Activated T-helper 17 cell treated with anti-CD3 and anti-CD28 coated beads, Interleukin-2, amount 50 U/mL, for 72 hours (primary cell): Measurements from ENCODE around the gene STH. TPM values are rescaled to one million over a fixed set of nuclear protein-coding genes. Genes with fewer than 3 reads are reported as not detected.
"Not testable (repeated sequence)": the region's sequence is repeated elsewhere in the genome, so short reads cannot be mapped to it uniquely, and the experiment has no call there.

Source experiments
- ATAC-seq: fragments of 150-1000 bp; cut with Tn5 transposase; replicated peaks from 2 replicates; pipeline ENCODE4 v1.10.0; 2021; ENCODE audit warnings: mild to moderate bottlenecking, moderate library complexity
- H3K27ac Mint-ChIP-seq: one replicate; pipeline ENCODE4 v1.8.0; 2022; ENCODE audit warnings: mixed read lengths
- H3K27me3 Mint-ChIP-seq: one replicate; pipeline ENCODE4 v1.8.0; 2022; ENCODE audit warnings: mixed read lengths
- H3K36me3 Mint-ChIP-seq: one replicate; pipeline ENCODE4 v1.8.0; 2022; ENCODE audit warnings: low read depth, mild to moderate bottlenecking, mixed read lengths
- H3K4me1 Mint-ChIP-seq: one replicate; pipeline ENCODE4 v1.8.0; 2022; ENCODE audit warnings: mixed read lengths
- H3K4me3 Mint-ChIP-seq: one replicate; pipeline ENCODE4 v1.8.0; 2022; ENCODE audit warnings: mild to moderate bottlenecking, mixed read lengths
- H3K9me3 Mint-ChIP-seq: one replicate; pipeline ENCODE4 v1.8.0; 2022; ENCODE audit warnings: mixed read lengths
- total RNA-seq, 2 donors: library from RNA; stranded (reverse); gene quantifications; one replicate each; pipeline ENCODE4 v1.2.3, GENCODE V29; 2022

Gene STH
- total RNA-seq = not detected

DNA sequence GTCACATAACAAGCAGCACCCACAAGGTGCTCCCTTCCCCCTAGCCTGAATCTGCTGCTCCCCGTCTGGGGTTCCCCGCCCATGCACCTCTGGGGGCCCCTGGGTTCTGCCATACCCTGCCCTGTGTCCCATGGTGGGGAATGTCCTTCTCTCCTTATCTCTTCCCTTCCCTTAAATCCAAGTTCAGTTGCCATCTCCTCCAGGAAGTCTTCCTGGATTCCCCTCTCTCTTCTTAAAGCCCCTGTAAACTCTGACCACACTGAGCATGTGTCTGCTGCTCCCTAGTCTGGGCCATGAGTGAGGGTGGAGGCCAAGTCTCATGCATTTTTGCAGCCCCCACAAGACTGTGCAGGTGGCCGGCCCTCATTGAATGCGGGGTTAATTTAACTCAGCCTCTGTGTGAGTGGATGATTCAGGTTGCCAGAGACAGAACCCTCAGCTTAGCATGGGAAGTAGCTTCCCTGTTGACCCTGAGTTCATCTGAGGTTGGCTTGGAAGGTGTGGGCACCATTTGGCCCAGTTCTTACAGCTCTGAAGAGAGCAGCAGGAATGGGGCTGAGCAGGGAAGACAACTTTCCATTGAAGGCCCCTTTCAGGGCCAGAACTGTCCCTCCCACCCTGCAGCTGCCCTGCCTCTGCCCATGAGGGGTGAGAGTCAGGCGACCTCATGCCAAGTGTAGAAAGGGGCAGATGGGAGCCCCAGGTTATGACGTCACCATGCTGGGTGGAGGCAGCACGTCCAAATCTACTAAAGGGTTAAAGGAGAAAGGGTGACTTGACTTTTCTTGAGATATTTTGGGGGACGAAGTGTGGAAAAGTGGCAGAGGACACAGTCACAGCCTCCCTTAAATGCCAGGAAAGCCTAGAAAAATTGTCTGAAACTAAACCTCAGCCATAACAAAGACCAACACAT lies at the start of gene STH:
Gene STH (plus strand): TSS at position 264 of the 913 bp plus-strand sequence. CDS start 30 bp downstream, at position 294.
- no peaks in the 10 kb centered on the region for H3K36me3 Mint-ChIP-seq
- H3K27ac Mint-ChIP-seq = no peak within 1 kb of the TSS
- no peaks in the 10 kb centered on the region for H3K4me1 Mint-ChIP-seq
- no peaks in the 10 kb centered on the region for H3K9me3 Mint-ChIP-seq
- H3K4me3 Mint-ChIP-seq = no peak within 1 kb of the TSS
- ATAC-seq = no peak
- H3K27me3 Mint-ChIP-seq = no peaks in the 10 kb centered on the region

DNA sequence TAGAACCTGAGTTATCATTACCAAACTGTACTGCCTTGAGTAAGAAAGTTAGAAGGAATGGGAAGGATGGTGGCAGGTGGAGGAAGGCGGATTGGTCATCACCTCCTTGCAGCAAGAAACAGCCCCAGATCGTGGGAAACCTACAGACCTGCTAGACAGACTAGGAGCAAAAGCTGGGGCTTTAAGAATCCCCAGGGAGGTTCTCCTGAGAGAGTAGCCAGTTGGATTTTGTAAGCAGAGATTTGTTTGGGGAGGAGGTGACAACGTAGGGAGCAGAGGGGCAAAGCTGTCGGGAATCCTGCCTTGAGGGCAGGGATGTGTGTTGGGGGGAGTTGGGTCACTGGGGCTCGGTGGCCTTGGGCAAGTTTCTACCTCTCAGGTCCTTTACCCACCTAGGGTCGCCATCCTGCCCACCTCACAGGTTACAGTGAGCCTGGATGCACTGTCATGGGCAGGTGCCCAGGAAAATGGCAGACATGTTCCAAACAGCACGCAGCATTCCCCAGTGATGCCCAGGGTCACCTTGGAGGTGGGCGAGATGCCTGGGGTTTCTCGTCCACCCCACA lies 49.2 kb upstream of the STH start:
- H3K4me1 Mint-ChIP-seq = no peaks in the 10 kb centered on the region
- no peak for ATAC-seq

GRCh38 chr17:45950888-45951287 lies 48.2 kb upstream of the STH start:
- H3K27ac Mint-ChIP-seq = no peak overlapping the region
- no peaks in the 10 kb centered on the region for H3K4me1 Mint-ChIP-seq
- no peaks in the 10 kb centered on the region for H3K36me3 Mint-ChIP-seq
- no peaks in the 10 kb centered on the region for H3K9me3 Mint-ChIP-seq
- peaks cover 15% of the 10 kb centered on the region for H3K27me3 Mint-ChIP-seq
- no peak overlapping the region for H3K4me3 Mint-ChIP-seq
- no peak for ATAC-seq

More for the DNA sequence above, 49.2 kb upstream of the STH start:
- Mint-ChIP-seq H3K9me3 (no peaks in the 10 kb centered on the region), H3K4me3 (no peak overlapping the region), H3K27me3 (peaks cover 15% of the 10 kb centered on the region), H3K27ac (no peak overlapping the region), H3K36me3 (no peaks in the 10 kb centered on the region)

GRCh38 chr17:45951403-45951802 lies 47.6 kb upstream of the STH start:
- Mint-ChIP-seq H3K4me1 (no peaks in the 10 kb centered on the region), H3K27me3 (peaks cover 15% of the 10 kb centered on the region), H3K27ac (no peak overlapping the region), H3K36me3 (no peaks in the 10 kb centered on the region), H3K4me3 (no peak overlapping the region), H3K9me3 (no peaks in the 10 kb centered on the region)
- no peak for ATAC-seq

DNA sequence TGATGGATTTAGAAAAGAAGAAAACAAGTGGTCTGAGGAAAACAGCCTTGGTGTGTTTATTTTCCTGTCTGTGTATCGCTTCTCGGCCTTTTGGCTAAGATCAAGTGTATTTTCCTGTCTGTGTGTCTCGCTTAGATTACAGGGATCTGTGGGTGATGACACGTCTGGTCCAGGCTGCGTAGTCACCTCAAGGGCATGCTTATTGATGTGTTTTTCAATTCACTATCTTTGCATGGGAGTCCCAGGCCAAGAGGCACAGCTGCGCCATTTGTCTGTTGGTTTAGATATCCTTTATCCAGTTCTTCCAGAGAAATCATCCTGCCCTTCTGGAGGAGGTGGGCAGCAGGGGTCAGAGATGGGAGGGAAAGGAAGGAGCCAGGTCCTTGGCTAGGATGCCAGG lies 47.1 kb upstream of the STH start:
- no peak overlapping the region for H3K27ac Mint-ChIP-seq
- H3K36me3 Mint-ChIP-seq = no peaks in the 10 kb centered on the region
- H3K4me1 Mint-ChIP-seq = no peaks in the 10 kb centered on the region
- ATAC-seq = no peak
- H3K9me3 Mint-ChIP-seq = no peaks in the 10 kb centered on the region
- no peak overlapping the region for H3K4me3 Mint-ChIP-seq
- H3K27me3 Mint-ChIP-seq = peaks cover 15% of the 10 kb centered on the region

- H3K27ac Mint-ChIP-seq = no peak overlapping the region
- H3K27me3 Mint-ChIP-seq = peaks cover 15% of the 10 kb centered on the region
- no peak overlapping the region for H3K4me3 Mint-ChIP-seq
- H3K36me3 Mint-ChIP-seq = no peaks in the 10 kb centered on the region
- no peak for ATAC-seq
- no peaks in the 10 kb centered on the region for H3K9me3 Mint-ChIP-seq
- no peaks in the 10 kb centered on the region for H3K4me1 Mint-ChIP-seq
Measured at GRCh38 chr17:45952814-45953320, 46.2 kb upstream of the STH start.

DNA sequence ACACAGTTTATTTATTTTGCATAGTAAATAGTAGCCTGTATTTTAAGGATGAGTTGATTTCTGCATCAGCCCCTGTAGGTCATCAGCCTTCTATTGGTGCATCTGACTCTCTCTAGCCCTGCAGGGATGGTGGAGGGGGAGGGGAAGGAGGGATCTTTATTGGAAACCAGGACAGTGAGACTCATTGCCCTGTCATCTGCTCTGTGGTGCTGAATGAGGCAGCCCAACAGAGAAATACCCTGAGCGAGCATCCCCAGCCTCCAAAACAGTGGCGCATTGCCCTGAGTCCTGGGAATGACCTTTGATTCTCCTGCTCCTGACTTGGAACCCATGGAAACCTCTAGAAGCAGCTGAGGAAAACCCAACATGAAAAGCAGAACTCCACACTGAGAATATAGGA lies 45.5 kb upstream of the STH start:
- Mint-ChIP-seq H3K36me3 (no peaks in the 10 kb centered on the region), H3K27ac (no peak overlapping the region), H3K4me3 (no peak overlapping the region), H3K4me1 (no peaks in the 10 kb centered on the region), H3K9me3 (no peaks in the 10 kb centered on the region), H3K27me3 (peaks cover 15% of the 10 kb centered on the region)
- ATAC-seq = no peak

GRCh38 chr17:45954914-45955313 lies 44.1 kb upstream of the STH start:
- H3K27ac Mint-ChIP-seq = no peak overlapping the region
- no peaks in the 10 kb centered on the region for H3K4me1 Mint-ChIP-seq
- no peak overlapping the region for H3K4me3 Mint-ChIP-seq
- ATAC-seq = no peak
- no peaks in the 10 kb centered on the region for H3K36me3 Mint-ChIP-seq
- H3K27me3 Mint-ChIP-seq = peaks cover 10% of the 10 kb centered on the region
- no peaks in the 10 kb centered on the region for H3K9me3 Mint-ChIP-seq

GRCh38 chr17:45955326-45955725 lies 43.7 kb upstream of the STH start:
- Mint-ChIP-seq H3K27ac (no peak overlapping the region), H3K4me3 (no peak overlapping the region), H3K9me3 (no peaks in the 10 kb centered on the region), H3K4me1 (no peaks in the 10 kb centered on the region), H3K27me3 (peaks cover 10% of the 10 kb centered on the region), H3K36me3 (no peaks in the 10 kb centered on the region)
- no peak for ATAC-seq

DNA sequence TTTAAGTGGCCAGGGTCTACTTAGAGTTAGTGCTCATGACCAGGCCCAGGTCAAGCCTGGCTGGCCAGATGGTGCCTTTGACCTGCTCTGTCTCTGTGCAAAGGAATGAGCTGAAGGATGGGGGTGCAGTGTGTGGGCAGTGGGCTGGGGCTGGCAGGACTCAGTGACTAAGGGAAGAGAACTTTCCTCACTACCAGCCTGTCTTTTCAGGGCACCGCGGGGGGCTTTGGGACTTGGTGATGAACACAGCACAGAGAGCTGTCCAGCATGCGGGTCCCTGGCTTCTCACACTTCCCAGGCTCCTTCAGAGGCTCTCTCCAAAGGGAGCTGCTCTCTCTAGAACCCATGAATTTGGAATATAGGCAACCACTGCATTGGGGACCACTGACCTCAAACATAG lies 43.0 kb upstream of the STH start:
- Mint-ChIP-seq H3K27me3 (peaks cover 6% of the 10 kb centered on the region), H3K4me3 (no peak overlapping the region), H3K27ac (no peak overlapping the region), H3K4me1 (no peaks in the 10 kb centered on the region), H3K9me3 (no peaks in the 10 kb centered on the region), H3K36me3 (no peaks in the 10 kb centered on the region)
- no peak for ATAC-seq

GRCh38 chr17:45956746-45957145 lies 42.3 kb upstream of the STH start:
- H3K4me1 Mint-ChIP-seq, ATAC-seq, H3K9me3 Mint-ChIP-seq, H3K27me3 Mint-ChIP-seq, H3K36me3 Mint-ChIP-seq, H3K4me3 Mint-ChIP-seq, H3K27ac Mint-ChIP-seq: not testable (repeated sequence)

DNA sequence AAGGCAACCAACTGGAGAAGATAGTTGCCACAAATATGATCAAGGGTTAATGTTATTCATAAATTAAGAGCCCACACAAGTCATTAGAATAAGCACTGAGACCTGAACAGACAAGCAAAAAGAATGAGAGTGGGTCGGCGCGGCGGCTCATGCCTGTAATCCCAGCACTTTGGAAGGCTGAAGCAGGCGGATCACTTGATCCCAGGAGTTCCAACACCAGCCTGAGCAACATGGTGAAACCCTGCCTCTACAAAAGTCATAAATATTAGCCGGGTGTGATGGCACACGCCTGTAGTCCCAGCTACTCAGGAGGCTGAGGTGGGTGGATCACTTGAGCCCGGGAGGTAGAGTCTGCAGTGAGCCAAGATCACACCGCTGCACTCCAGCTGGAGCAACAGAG lies 40.7 kb upstream of the STH start:
- no peaks in the 10 kb centered on the region for H3K36me3 Mint-ChIP-seq
- no peaks in the 10 kb centered on the region for H3K9me3 Mint-ChIP-seq
- no peak overlapping the region for H3K27ac Mint-ChIP-seq
- H3K4me1 Mint-ChIP-seq = no peaks in the 10 kb centered on the region
- H3K4me3 Mint-ChIP-seq = no peak overlapping the region
- no peak for ATAC-seq
- no peaks in the 10 kb centered on the region for H3K27me3 Mint-ChIP-seq

DNA sequence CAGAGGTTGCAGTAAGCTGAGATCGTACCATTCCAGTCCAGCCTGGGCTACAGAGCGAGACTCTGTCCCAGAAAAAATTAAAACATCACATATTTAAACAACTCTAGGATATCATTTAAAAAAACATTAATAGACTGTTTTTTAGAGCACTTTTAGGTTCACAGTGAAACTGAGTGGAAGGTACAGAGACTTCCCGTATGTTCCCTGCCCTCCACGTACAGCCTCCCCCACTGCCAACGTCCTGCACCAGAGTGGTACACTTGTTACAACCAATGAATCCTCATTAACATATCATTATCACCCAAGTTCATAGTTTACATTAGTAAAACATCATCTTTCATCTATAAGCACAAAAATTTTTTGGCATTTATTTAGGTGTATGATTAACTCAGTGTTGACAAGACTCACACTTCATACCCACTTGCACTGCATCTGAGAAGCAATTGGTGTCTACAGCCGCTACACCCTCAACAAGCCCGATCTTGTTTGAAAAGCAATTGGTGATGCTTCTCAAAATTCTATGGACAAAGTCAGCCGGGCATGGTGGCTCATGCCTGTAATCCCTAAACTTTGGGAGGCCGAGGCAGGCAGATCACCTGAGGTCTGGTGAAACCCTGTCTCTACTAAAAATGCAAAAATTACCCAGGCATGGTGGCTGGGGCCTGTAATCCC lies 39.9 kb upstream of the STH start:
- H3K27me3 Mint-ChIP-seq = no peaks in the 10 kb centered on the region
- H3K4me3 Mint-ChIP-seq = no peak overlapping the region
- no peak overlapping the region for H3K27ac Mint-ChIP-seq
- no peak for ATAC-seq
- H3K36me3 Mint-ChIP-seq = no peaks in the 10 kb centered on the region
- no peaks in the 10 kb centered on the region for H3K9me3 Mint-ChIP-seq
- no peaks in the 10 kb centered on the region for H3K4me1 Mint-ChIP-seq

- Mint-ChIP-seq H3K4me1 (no peaks in the 10 kb centered on the region), H3K9me3 (no peaks in the 10 kb centered on the region), H3K36me3 (no peaks in the 10 kb centered on the region), H3K4me3 (no peak overlapping the region), H3K27ac (no peak overlapping the region), H3K27me3 (no peaks in the 10 kb centered on the region)
- no peak for ATAC-seq
Measured at GRCh38 chr17:45960311-45960710, 38.7 kb upstream of the STH start.

DNA sequence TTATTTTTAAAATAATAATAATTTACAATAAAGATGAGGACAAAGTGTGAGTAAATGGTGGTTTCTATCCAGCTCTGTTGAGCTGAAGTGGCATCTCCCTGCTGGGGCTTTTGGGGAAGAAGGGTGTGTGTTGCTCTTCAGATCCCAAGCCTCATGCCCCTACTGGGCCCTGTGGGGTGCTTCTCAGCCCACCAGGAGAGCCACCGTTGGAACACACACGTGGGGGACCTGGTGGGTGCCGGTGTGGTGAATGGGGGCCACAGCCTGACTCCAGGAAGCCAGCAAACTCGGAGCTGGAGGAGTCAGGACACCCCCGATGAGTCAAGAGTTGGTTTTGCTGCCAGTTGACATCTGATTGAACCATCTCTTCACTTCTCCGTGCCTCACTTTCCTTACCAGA lies 37.8 kb upstream of the STH start:
- H3K4me3 Mint-ChIP-seq = no peak overlapping the region
- H3K27ac Mint-ChIP-seq = no peak overlapping the region
- H3K4me1 Mint-ChIP-seq = no peaks in the 10 kb centered on the region
- no peaks in the 10 kb centered on the region for H3K27me3 Mint-ChIP-seq
- no peaks in the 10 kb centered on the region for H3K36me3 Mint-ChIP-seq
- H3K9me3 Mint-ChIP-seq = no peaks in the 10 kb centered on the region
- no peak for ATAC-seq
